Stimulated activated CD8-positive, alpha-beta memory T cell treated with anti-CD3 and anti-CD28 coated beads, Interleukin-12 subunit alpha, Interleukin-12 subunit beta, amount 100 ng/mL, for 1 hour (primary cell): ENCODE data around the gene RALGAPA2.

Source experiments
- DNase-seq: peaks from one replicate; pipeline ENCODE4 v3.0.0-alpha.2; 2020; ENCODE audit warnings: low read depth

Gene RALGAPA2

DNA sequence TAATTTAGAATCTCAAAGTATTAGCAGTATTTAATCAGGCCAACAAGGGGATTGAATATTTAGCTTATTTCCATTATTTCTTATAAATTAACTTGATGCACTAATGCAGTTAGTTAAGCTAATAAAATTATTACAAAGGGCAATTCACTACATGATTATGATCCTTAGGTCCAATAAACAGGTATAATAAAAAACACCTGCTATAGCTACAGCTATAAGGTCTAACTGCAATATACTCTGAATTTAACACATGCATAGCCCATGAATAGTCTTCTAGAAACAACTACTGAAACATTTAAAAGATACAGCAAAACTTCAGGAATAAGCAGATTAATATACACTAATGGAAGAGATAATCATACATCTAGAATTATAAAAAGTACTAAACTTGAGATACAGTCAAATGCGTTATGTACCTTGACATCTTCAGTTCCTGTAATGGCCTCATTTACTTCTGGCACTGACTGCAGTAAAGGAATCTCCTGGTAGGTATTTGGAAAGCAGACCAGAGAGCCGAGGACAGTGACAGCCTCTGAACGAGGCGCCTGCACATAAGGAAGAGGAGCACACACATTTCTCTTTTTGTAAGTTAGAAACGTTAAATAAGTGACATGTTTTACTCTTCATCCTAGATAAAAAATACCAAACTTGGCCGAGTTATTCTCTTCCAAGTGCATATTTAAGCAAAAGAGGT lies 176.1 kb downstream of the RALGAPA2 start:
- DNase-seq, result no peak

DNA sequence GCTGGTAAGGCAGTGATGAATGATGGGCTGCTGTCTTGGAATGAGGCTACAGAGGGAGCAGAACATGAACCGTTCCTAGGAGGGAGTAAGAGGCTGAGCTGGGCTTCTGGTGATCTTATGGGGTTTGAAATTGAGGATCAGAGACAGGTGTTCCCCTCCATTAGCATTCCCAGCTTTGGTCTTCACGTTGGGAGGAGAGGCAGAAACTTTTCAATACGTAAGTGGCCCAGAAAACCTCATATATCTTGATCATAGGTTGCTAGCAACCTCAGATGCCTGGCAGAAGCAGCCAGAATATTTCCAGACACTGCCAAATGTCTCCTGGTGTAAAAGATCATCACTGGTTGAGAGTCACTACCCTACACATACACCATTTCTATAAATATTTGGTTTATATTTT lies 177.4 kb downstream of the RALGAPA2 start:
- no peak for DNase-seq

DNA sequence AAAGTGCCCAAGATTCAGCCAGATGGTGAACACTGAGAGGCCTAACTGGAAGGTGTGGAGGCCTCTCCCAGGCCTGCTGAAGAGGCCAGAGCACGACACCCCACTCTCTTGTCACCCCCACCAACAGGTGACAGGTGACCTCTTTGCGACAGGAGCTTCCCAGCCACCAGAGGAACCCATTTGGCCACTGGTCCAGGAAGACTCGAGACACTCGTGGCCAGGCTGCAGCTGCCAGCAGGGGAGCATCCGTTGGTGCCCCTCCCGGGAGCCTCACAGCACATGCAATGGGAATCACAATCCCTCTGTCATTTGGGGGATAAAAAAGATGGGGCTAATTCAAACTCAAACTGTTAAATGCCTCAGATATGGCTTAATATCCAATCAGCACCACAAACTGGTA lies 181.2 kb downstream of the RALGAPA2 start:
- DNase-seq, result no peak

DNA sequence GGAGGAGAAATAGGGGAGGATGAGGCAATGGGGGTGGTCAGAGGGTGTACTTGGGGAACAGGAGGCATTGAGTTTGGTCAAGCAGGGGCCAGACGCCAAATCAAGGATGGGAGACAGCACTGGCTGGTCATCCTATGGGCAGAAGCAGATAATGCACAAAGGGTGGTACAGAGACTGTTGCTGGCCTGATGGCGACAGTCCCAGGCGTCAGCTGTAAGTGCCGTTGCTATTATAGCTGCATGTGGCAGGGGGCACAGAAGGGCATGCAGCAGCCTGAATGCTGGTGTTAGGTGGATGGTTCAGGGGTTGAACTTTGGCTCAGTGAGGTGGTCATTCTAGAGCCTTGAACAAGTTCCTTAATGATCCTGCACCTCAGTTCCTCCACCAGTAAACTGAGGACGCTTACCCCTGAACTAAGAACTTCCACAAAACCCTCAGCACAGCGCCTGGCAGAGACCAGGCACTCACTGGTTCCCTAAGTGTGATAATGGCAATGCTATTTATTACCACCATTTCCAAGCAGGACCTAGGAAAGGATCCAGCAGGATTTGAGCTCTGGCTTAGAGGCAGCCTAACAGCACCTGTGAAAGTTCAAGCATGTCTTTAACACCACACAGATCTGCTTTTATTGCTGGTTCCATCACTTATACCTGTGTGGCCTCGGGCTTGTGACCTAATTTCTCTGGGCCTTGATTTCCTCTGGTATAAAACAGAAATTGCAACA lies 181.9 kb downstream of the RALGAPA2 start:
- DNase-seq, result no peak

DNA sequence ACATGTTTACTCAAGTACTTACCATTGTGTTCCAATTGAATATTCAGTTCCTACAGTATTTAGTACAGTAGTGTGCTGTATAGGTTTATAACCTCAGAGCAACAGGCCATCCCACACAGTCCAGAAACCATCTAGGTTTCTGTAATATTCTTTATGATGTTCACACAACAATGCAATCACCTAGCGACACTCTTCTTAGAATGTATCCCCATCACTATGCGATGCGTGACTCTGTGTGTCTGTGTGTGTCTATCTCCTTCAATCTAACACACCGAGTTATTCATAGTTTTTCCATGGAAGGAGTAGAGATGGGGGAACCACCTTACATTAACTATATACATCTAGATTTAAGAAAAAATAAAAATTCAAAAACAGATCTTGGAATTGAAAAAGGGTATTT lies 182.8 kb downstream of the RALGAPA2 start:
- DNase-seq, result no peak

DNA sequence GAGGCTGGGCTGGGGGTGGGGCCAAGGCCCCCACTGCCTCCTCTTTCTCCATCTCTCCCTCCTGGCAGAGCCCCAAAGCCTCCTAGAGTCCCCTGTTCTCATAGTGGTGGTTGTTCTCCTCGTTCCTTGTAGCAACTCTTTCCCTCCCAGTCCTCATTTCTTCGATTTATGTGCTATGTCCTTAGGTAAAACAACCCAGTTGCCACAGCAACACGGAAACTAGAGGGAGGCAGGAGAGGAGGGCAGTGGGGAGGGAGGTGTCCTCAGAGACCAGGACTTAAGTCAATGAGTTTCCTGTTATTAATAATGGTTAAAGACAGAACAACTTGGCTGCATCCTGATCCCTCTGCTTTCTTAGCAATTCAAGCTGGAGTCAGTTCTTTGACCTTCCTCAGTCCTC lies 183.6 kb downstream of the RALGAPA2 start:
- no peak for DNase-seq

DNA sequence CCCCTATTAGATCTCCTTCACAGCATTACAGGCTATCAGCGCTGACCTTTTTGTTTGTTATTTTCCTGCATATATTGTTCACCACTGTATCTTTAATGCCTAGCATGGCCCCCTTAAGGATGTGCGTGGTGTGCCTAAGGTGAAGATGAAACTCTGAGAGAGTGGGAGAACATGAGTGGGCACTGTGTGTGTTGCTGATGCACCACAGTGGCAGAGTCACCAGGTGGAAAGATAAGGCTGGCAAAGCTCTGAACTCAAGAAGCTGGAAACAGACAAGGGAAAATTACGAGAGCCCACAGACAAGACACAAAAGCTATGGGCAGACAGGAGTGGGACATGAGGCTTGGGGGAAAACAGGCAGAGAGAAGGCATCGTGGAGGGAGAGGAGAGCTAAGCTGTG lies 184.8 kb downstream of the RALGAPA2 start:
- no peak for DNase-seq

DNA sequence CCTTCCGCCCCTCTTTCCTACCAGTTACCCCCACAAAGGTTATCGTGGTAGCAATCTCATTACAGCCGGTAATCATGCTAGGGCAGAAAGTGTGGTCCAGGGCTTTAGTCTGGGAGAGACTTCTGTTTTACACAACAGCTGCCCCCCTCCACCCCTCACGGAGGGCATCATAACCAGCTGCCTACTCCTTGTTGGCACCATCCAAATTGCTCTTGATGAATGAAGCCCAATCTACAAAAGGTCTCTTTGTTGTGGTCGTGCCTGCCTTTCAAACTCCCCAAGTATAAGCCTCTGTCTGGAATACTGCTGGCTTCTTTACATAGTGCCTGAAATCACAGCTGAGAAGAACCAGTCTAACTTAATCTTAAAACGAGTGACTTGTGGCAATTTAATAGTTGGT lies 186.7 kb downstream of the RALGAPA2 start:
- DNase-seq, result no peak

DNA sequence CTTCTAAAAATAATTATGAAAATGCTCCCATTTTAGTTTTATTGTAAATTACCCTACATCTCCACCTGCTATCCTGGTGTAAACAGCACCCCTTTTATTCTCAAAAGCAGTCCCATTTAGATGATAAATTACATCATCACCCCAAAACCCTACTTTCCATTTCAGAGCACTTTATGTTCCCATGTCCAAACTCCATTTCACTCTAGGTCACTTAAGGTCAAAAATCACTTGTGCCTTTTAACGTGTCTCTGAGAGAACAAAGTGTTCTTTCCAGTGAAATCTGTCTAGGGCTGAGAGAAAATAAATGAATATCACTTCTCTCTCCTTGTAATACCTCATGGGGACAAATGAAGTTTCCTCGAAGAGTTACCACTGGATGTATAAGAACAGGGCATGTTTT lies 187.2 kb downstream of the RALGAPA2 start:
- no peak for DNase-seq

DNA sequence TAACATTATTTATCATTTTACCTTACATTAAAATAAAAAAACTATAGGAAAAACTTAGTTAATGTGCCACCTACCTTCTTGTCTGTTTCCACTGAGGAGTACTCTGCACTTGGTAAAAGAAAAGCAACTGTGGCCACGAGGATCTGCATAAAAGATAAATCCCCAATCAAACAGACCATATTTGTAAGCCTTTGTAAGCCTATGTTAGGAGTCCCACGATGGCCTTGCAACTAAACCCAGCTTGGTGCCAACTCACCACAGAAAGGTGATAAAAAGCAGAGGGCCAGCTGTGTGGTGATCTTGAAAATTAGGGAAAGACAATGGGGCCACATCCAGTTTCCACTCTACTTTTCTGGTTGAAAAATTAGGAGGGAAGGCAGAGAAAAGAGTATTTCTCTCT lies 187.7 kb downstream of the RALGAPA2 start:
- no peak for DNase-seq

DNA sequence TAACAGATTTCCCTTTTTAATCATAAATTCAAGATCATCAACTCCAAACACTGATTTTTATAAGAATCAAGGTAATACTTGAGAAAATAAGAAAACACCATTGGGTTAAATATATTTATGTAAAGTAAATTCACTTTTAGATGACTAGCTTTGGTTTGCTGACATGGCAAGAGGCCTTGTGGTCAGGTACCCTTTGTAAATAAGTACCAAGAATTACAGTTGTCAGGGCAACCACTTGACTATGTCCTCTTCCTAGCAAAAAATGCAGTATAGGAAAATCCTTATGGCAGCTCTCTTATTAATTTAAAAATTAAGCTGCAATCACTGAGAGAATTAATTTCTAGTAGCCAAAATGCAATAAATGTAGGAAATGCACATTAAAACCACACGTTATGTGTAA lies 190.7 kb downstream of the RALGAPA2 start:
- DNase-seq, result no peak

DNA sequence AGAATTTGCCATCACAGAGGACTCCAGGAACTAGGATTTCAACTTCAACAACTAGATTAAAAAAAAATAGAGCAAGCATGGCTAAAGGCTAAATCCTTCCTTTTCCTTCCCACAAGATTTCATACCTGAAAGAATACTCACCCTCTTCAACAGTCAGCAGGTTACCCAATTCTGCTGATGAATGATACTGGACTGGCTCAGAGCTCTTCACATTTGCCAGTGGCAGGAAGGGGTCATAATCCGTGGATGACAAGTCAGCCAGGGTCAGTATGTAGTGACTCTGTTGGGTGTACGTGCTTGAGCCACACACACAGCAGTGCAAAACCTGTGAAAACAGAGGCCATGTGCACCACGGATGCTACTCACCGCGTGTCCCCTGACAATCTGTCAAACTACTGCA lies 191.7 kb downstream of the RALGAPA2 start:
- DNase-seq, result no peak

DNA sequence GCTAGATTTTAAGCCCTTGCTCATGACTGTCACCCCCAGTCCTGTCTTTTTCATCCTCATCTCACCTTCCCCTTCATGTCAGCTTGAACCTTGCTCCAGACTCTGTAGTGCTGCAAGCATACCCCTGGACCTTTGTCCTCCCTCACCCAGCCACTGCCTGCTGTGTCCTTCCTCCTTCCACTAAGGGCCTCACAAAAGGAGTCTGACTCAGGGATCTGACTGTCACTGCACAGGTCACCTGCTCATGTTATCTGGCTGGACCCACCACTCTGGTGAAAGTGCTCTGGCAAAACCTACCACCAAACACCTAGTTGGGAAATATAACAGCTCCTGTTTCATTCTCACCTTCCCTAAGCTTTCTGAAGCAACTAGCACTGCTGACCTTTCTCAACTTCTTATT lies 193.2 kb downstream of the RALGAPA2 start:
- DNase-seq, result no peak

DNA sequence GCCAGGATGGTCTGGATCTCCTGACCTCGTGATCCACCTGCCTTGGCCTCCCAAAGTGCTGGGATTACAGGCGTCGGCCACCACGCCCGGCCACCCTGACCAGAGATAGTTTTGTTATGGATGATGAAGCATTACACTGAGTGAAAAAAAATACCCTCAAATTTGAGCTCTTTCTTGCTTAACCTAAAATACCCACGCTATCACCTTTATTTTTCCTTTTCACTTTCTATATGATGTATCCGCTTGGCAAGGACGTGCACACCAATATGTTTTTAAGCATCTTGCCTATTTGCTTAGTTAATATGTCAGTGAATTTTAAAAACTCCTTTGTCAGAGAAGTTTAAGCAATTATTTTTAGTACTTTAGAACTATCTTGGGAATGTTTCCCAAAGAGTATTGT lies 194.2 kb downstream of the RALGAPA2 start:
- no peak for DNase-seq

DNA sequence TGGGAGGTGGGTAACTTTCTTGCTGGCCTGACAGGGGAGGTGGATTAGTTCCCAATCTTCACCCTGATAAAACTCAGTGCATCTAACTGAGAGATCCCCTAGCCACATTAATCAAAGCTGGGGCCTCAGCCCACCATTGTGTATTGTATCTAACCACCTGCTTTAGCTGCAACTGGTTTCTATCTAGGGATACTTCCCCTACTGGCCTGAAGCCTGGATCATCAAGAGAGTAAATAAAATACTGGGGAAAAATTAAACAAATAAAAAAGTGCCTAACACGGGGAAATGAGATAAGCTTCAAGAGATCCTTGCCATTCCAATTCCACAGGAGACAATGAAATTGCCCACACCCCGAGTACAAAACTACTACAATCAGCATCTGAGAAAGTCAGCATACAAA lies 195.1 kb downstream of the RALGAPA2 start:
- DNase-seq, result no peak

DNA sequence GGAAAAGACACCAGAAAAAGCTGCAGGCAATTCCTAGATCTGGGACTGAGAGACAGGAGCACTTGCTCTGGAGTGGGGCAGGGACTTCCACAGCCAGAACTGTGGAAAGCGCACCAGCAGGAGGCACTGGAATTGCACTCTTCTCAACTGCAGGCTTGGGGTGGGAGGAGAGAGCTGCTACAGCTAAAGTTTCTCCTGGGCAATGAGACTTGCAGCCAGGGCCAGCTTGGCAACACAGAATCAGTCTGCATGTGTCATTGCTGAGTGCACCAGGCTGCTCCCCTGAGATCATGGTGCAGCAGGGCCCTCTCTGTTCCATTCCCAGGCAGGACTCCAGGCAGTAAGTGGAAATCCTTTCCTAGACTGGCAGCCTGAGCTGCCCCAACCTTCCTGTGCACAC lies 198.7 kb downstream of the RALGAPA2 start:
- no peak for DNase-seq

DNA sequence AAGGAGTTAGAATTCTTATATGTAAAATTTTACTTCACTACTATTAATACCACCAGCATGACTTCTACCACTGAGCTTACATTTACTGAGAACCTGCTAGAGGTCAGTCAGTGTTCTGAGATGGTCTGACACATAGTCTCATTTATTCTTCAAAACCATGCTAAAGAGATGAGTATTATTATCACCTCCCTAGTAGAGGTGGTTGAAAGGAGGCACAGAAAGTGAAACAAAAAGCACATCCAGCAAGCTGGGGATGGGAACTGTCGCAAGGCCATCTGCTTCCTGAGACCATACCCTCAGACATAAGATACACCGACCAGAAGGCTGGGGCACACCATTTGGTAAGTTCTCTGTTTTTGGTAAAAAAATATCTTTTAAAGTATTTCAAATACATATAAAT lies 206.9 kb downstream of the RALGAPA2 start:
- no peak for DNase-seq

DNA sequence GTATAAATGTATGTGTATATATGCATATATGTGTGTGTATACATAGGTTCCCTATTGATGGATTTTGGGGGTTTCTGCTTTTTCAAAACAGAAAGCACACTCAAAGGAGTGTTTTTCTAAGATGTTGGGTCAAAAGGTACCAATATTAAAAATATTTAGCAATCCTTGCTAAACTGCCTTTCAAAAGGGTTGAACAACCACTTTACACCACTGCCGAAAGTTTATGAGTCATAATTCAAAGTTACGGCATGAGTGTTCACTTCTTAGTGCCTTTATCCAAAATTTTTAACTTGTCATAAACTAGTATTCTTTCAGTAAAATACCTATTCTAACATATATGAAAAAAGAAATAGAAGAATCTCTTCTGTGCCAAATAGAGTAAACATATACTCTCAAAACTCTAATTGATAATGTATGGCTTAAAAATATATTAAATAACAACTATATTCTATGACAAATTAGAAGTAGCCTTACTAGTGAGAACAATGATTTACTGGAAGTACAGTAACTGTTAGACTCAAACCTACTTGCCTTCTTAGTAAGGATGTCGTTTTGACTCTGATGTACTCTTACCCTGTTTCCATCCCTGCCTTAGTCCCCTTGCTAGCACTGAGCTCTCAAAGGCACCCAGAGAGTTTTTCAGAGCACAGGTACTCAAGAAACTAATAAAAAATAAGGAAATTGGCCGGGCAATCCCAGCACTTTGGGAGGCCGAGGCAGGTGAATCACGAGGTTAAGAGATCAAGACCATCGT lies 208.5 kb downstream of the RALGAPA2 start:
- DNase-seq, result no peak

DNA sequence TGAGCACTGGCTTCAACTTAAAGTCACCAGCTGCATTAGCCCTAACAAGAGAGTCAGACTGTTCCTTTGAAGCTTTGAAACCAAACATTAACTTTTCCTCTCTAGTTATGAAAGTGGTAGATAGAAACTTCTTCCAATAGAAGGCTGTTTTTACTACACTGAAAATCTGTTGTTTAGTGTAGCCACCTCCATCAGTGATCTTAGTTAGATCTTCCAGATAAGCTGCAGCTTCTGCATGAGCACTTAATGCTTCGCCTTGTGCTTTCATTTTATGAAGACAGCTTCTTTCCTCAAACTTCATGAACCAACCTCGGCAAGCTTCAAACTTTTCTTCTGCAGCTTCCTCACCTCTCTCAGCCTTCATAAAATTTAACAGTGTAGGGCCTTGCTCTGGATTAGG lies 211.3 kb downstream of the RALGAPA2 start:
- no peak for DNase-seq

DNA sequence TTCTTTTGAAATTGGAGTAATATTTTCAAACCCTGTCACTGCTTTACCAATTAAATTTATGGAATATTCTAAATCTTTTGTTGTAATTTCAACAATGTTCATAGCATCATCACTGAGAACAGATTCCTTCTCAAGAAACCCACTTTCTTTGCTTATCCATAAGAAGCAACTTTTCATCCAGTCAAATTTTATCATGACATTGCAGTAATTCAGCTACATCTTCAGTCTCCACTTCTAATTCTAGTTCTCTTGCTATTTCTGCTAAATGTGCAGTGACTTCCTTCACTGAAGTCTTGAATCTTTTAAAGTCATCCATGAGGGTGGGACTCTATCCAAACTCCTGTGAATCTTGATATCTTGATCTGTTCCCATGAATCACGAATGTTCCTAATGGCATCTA lies 212.1 kb downstream of the RALGAPA2 start:
- DNase-seq, result no peak

DNA sequence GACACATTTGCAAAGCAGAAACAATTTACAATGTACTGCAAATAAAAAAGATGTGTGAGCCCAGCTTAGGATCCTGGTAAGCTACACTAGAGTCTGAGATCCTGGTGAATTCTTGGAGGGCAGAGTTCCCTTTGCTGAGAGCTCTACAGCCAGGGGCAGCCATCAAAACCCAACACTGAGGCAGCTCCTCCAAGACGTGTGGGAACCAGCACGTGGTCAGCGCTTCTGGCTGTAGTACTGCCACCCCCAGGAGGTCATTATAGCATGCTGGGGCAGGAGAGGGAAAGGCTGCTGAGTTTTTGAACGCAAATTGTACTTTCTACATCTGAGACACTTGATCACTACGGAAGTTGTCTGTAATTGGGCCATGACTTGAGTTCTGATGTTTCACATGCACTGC lies 213.0 kb downstream of the RALGAPA2 start:
- no peak for DNase-seq

DNA sequence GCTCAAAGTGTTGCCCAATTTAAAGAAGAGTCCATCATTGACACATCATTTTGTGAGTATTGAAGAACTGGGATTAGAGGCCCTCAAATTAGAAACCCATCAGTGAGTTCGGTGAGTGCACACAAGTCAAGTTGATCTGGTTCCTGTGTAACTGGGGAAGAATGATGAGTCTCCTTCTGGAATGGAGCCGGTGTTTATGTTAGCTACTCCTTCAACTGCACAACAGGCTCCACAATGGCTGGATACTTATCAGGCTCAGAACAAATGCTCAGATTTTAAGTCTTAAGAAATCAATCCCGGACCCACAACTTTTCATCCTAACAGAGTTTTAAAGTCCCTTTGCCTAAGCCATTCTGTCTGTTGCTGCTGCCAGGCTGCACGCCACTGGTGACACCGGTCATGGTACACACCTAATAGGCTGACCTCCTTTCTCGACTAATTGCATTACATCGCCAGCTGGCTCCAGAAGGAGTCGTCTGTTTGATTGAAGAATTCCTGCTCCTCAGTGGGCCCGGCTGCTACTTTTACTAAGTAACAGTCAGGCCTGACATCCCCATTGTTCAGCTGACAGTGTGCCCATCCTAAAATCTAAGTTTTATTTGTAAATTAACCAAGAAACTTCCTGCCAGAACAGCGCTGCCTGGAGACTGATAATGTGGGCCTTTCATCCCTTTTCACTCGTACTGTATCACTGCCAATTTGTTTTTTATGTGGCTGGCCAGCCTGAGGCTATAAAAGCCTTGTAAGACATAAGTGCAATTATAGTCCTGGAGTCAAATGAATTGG lies 214.2 kb downstream of the RALGAPA2 start:
- DNase-seq, result no peak
